HAP-1 (cell line): ENCODE data around the gene MED26.

ENCODE experiments used
- DNase-seq, 2 experiments: peaks; one replicate each; pipeline ENCODE4 v3.0.0-alpha.2; 2016 to 2020; ENCODE audit warnings: low spot score in 2 of 2
- H3K27me3 ChIP-seq: fragments of 250-450 bp; sonication (Bioruptor Pico); 2 replicates; pipeline ENCODE4 v1.5.1; 2020; ENCODE audit warnings: low read depth, mild to moderate bottlenecking, moderate library complexity
- H3K36me3 ChIP-seq: fragments of 250-450 bp; sonication (Bioruptor Pico); replicated peaks from 2 replicates; pipeline ENCODE4 v1.5.1; 2020; ENCODE audit warnings: mild to moderate bottlenecking
- H3K4me1 ChIP-seq: fragments of 250-450 bp; sonication (Bioruptor Pico); 2 replicates; pipeline ENCODE4 v1.5.1; 2020; ENCODE audit warnings: mild to moderate bottlenecking
- H3K4me3 ChIP-seq: fragments of 250-450 bp; sonication (Bioruptor Pico); 2 replicates; pipeline ENCODE4 v1.5.1; 2020; ENCODE audit warnings: mild to moderate bottlenecking, moderate library complexity
- H3K9me3 ChIP-seq: fragments of 250-450 bp; sonication (Bioruptor Pico); 2 replicates; pipeline ENCODE4 v1.5.1; 2020; ENCODE audit warnings: mild to moderate bottlenecking, moderate library complexity
- in situ Hi-C: fragments of 300-500 bp; cut with MboI; formaldehyde crosslinking; loops from 3 replicates; pipeline ENCODE4 v1.14.3; 2020; ENCODE audit warnings: low sequenced_read_pairs, inconsistent platforms, mixed read lengths

The MED26 gene

DNA sequence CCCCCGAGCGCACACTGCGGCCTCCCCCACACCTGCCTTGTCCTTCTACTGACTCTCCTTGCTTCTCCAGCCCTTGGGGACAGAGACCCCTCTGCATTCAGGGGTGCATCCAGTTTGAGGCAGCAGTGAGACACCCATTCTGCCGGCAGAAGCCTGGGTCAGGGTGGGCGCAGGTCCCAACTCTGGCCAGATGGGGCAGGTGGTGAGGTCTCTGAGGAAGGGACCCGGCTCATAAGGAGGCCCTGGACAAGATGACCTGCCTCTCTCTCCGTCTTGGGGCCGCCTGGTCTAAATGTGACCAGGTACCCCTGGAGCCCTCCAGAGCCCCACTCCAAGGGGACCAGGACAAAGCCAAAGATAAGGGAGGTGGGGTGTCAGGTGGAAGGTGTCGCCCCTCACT is 91.9 kb downstream of the MED26 start:
- H3K9me3 ChIP-seq: no peaks in the 10 kb centered on the region
- H3K4me1 ChIP-seq: no peaks in the 10 kb centered on the region
- in situ Hi-C loops: no loop called here
- H3K4me3 ChIP-seq: no peak overlapping the region
- peaks cover 95% of the 10 kb centered on the region for H3K36me3 ChIP-seq
- no peak for DNase-seq
- no peaks in the 10 kb centered on the region for H3K27me3 ChIP-seq

DNA sequence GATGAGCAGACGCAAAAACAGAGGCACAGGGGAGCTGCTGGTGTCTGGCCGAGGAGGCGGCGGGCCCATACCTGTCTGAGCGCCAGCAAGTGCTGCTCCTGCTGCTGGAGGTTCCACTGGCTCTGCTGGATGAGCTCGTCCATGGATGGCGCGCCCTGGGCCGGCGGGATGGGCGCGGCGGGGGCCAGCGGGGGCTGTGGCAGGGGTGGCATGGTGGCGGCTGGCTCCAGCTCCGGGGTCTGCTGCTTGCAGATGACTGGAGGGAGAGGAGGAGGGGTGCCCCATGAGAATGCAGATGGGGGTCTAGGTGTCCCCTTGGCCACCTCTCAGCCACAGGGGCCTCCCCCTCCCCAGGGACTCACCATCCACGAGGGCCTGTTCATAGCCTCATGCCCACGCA is 92.6 kb downstream of the MED26 start:
- H3K36me3 ChIP-seq: peaks cover 96% of the 10 kb centered on the region
- no peak overlapping the region for H3K4me3 ChIP-seq
- in situ Hi-C loops: no loop called here
- no peaks in the 10 kb centered on the region for H3K4me1 ChIP-seq
- H3K27me3 ChIP-seq: no peaks in the 10 kb centered on the region
- no peak for DNase-seq
- no peaks in the 10 kb centered on the region for H3K9me3 ChIP-seq

DNA sequence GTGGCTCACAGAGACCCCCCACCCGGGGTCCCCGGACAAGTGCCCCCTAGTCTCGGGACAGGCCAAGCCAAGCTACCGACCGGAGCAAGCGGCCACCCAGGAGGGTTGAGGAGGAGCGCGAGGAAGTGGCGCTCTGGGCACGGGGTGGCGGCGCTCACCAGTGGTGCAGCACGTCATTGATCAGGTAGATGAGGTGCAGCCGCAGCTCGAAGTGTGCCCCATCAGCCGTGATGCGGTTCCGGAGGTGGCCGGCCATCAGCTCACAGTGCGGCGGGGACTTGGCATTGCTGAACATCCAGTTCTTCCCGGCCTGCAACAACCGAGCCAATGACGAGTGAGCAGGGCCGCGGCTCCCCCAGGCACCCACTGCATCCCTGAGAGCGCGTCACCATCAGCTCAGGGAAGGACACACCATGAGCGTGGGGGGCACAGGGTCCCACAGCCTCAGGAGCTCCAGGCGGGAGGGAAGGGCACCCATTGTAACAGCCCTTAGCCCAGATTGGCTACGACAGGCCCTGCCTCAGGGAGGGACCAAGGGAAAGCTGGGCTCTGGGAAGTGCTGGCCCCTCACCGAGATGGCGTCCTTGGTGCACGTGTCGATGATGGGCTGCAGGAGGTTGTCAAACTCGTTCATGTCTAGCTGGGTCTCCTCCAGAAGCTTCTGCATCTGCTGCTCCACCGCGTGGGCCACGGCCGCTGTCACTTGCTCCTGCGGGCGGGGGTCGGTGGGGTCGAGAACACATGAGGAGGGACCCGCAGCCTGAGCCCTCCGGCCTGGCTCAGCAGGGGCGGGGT is 95.4 kb downstream of the MED26 start:
- Histone ChIP-seq H3K4me3 (no peak overlapping the region), H3K27me3 (no peaks in the 10 kb centered on the region), H3K4me1 (no peaks in the 10 kb centered on the region), H3K36me3 (peaks cover 98% of the 10 kb centered on the region), H3K9me3 (no peaks in the 10 kb centered on the region)
- no peak for DNase-seq
- in situ Hi-C loops: no loop called here

DNA sequence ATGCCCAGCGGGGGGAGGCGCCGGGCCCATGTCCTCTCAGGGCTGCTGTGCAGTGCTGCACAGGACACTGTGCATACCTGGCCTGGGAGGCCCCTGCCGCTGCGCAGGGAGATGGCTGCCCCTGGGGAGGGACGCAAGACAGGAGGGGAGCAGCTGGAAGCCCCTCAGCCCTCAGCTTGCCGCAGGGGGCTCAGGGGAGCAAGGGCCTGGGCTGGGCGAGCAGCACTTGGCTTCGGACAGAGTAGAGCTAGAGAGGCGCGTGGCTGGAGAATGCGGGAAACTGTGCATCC is 96.7 kb downstream of the MED26 start:
- Histone ChIP-seq H3K4me3 (no peak overlapping the region), H3K4me1 (no peaks in the 10 kb centered on the region), H3K36me3 (peaks cover 100% of the 10 kb centered on the region), H3K27me3 (no peaks in the 10 kb centered on the region), H3K9me3 (no peaks in the 10 kb centered on the region)
- in situ Hi-C loops: no loop called here
- DNase-seq: no peak

DNA sequence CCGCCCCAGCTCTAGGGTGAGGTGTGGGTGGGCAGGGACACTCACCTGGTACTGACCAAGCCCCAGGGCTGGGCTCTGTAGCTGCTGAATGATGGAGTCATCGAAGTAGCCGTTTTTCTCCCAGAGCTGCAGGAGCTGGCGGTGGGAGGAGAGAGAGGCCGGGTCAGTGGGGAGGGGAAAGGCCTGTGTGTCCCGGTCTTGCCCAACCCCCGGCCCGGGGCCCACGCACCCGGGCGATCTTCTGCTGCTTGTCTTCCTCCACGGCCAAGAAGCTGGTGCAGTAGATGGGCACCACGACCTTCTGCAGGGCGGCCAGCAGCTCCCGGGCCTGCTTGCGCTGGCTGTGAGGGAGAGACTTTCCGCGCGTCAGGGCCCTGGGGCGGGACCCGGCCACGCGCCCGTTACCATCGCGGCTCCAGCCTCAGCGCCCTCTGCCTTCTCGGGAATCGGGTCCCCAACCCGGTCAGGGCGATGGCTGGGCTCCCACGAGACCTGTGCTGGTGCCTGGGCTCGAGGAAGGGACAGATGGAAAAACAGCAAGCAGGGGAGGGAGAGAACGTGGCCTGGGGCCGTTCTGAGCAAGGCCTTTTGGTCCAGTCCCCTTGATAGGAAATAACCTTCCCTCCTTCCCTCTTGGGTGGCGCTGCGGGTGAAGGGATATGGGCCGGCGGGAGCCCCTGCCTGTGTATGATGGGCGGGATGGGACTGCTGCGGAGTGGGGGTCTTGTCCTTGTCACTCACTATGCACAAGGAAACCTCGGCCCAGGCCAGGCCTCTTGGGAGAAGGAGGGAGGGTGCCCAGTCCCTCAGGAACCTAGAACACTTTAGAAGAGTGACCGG is 97.2 kb downstream of the MED26 start:
- Histone ChIP-seq H3K36me3 (peaks cover 100% of the 10 kb centered on the region), H3K9me3 (no peaks in the 10 kb centered on the region)
- in situ Hi-C loops: no loop called here

DNA sequence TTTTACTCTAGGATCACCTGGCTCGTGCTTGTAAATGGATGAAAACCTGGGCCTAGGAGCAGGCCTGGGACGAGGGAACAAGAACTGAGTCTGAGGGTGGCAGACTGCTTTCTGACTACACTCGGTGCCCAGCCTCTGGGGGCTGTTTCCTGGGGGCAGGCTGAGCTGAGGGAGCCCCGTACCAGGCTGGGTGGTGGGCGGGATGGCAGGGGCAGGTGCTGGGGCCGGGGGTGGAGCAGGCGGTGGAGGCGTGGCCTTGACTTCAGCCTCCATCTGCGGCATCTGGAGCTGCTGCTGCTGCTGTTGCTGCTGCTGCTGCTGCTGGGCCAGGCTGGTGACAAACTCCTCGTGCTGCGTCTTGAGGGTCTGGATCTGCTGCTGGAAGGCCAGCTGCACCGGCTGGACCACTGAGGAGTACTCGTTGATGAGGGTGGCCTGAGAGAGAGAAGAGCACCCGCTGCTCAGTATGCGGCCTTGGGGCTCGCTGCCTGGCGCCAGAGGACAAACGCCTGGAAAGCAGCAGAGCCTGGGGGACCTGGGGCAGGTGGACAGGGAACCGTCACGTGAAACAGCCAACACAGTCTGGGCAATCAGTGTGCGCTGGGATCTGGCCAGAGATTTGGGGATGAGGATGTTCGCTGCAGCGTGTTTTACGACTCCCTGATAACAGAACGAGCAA is 98.4 kb downstream of the MED26 start:
- in situ Hi-C loops: no loop called here
- no peaks in the 10 kb centered on the region for H3K9me3 ChIP-seq
- no peak for DNase-seq
- no peak overlapping the region for H3K4me3 ChIP-seq
- H3K36me3 ChIP-seq: peaks cover 100% of the 10 kb centered on the region
- no peaks in the 10 kb centered on the region for H3K27me3 ChIP-seq
- no peaks in the 10 kb centered on the region for H3K4me1 ChIP-seq

More for the DNA sequence above, 97.2 kb downstream of the MED26 start:
- no peak for DNase-seq
- Histone ChIP-seq H3K27me3 (no peaks in the 10 kb centered on the region), H3K4me1 (no peaks in the 10 kb centered on the region), H3K4me3 (no peak overlapping the region)

DNA sequence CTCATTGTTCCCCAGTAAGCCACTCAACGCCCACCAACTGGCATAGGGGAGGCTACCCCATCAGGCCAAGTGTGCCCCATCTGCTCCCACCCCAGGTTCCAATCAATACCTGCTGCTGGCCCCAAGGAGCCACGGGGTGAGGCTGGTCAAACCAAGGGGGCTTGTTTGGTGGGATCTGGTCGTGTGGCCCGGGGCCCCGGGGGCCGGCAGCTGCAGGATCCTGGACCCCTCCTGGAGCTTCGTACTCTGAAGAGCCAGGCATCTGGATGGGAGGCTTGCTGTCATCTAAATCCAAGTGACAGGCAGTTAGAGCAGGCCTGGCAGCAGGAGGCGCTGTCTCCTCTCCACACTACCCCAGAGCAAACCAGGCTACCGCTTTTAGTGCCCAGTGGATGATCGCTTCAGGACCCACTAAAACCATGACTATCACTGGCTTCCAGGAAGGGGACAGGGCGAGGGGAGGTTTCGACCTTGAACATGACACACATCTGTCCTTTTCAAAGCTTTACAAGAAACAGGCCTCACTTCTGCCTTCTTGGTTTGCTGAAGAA is 100.0 kb downstream of the MED26 start:
- Histone ChIP-seq H3K4me3 (no peak overlapping the region), H3K4me1 (no peaks in the 10 kb centered on the region), H3K27me3 (no peaks in the 10 kb centered on the region), H3K9me3 (no peaks in the 10 kb centered on the region), H3K36me3 (peaks cover 100% of the 10 kb centered on the region)
- in situ Hi-C loops: no loop called here
- DNase-seq: peak; percentile 13 to 59

DNA sequence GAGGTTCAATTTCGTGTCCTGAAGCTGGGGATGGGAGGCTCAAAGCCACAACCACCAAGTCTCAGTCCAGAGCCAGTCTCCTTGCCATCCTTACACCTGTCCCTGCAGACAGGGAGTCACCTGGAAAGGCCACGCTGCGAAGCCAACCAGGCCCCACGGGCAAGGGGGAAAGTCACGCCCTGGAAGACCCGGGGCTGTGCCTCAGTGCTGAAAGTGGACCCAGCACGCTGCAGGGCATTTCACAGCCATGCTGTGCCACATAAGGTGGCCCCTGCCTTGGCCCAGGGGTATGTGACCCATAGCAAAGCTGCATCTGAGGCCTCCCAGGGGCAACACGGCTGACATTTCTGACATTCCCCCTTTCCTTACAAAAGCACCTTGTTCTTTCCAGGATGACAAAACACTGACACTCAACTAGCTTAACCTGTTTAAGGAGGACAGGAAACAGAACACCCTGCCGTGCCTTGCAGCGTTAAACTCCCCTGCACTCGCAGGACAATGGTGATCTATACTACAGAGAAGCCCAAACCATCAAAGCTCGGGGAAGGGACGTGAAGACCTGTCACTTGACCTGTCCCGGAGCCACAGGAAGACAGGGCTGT is 100.6 kb downstream of the MED26 start:
- in situ Hi-C loops: no loop called here
- Histone ChIP-seq H3K36me3 (peaks cover 100% of the 10 kb centered on the region), H3K9me3 (no peaks in the 10 kb centered on the region), H3K27me3 (no peaks in the 10 kb centered on the region), H3K4me3 (no peak overlapping the region), H3K4me1 (no peaks in the 10 kb centered on the region)
- no peak for DNase-seq

DNA sequence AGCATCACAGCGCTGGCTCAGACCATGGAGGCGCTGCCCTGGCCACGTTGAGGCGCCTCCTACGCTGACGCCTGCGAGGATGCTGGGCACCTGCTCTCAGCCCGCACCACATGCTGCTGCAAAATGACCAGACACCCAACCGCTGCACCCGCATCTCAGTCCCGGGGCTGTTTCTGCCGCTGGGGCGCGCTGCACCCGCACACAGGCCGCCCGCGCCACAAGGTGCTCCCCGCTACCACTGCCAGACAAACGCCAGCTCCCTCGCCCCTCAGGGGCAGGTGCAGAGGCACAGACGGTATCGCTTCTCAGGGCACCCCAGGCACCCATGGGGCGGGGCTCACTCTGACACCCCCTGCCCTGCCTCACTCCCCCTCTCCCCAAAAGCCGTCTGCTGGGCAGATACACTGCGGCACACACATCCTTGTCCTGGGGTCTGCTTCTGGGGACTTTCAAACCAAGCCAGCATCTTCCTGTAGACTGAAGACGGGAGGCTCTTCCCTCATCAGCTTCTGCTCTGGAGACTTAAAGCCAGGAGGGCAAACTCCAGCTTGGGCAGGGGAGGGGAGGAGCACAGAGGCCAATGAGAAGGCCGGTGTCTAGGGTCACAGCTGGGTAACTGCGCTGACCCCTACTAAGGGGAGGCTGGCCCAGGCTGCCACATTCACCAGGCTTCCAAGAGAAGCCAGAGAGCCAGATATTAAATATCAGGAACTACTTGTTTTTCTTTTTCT is 102.1 kb downstream of the MED26 start:
- Histone ChIP-seq H3K36me3 (peaks cover 96% of the 10 kb centered on the region), H3K9me3 (no peaks in the 10 kb centered on the region), H3K4me3 (no peak overlapping the region), H3K4me1 (no peaks in the 10 kb centered on the region), H3K27me3 (no peaks in the 10 kb centered on the region)
- in situ Hi-C loops: no loop called here
- no peak for DNase-seq

DNA sequence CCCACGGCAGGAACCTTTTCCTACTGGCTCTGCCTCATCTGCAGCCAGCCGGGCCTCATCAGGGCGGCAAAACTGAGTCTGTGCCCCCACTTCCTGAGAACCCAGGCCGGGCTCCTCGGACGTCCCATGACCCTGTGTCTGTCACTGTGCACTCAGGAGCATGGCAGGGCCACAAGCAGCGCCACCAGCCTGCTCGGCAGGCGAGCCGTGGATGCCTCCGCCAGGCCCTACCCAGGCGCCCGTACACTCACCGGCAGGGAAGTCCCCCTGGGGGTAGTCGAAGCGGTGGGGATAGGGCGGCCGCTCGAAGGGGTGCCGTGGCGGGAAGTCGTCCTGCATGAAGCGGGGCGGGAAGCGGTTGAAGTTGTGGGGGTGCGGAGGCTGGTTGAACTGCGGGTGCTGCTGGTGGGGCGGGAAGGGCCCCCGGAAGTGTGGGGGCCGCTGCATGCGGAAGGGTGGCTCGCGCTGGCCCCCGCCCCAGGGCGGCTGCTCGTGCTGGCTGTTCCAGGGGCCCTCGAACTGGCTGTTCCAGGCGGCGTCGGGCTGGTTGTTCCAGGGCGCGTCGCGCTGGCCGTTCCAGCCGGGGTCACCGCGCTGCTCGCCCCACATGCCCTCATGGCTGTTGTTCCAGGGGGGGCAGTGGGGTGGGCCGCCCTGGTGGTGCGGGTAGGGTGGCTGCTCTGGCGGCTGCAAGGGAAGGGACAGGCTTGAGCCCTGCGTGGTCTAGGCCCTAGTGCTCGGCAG is 102.8 kb downstream of the MED26 start:
- Histone ChIP-seq H3K27me3 (no peaks in the 10 kb centered on the region), H3K4me1 (no peaks in the 10 kb centered on the region), H3K9me3 (no peaks in the 10 kb centered on the region), H3K4me3 (no peak overlapping the region), H3K36me3 (peaks cover 96% of the 10 kb centered on the region)
- no peak for DNase-seq
- in situ Hi-C loops: no loop called here
